ENCODE results near the gene AIG1. TPM values are rescaled to one million over a fixed set of nuclear protein-coding genes. Genes with fewer than 3 reads are reported as not detected.

Gene AIG1
- total RNA-seq, 1 donor from 2014 or later = 17.5 TPM

DNA sequence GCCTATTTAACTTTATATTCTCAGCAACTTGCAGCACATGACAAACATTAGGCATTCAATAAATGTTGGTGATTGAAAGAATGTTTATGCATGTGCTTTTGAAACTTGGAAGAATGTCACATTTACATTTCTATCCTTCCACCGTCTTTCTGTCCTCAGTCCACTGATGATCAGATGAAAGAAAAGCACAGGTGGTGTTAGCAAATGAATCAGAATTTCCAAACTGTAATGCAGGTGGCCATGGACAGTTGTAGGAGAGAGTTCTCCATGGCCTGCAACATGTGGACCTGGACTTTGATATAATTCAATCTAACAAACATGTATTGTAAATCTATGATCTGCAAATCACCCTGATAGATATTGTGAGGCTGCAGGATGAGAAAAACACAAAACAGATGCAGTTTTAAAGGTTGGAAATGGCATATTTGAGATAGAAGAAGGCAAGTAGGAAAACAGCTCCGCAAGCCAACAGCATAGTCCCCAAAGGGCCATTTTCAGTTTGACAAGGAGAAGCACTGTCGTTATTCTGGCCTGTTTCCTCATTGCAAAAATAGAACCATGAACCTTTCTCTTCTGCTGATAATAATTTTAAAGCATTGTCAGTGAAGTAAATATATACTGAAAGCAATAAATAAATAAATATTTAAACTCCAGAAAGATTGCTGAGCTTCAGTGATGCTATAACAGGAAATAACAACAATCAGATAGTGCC, 119.4 kb downstream of the AIG1 start:
- no peak for TF ChIP-seq CTCF (IDR thresholded peaks at IDR 0.05; ENCODE audit: unreplicated experiment)
- Mint-ChIP-seq H3K36me3 (ENCODE audit: low read depth, unreplicated experiment) (peaks cover 9% of the 10 kb centered on the region), H3K4me1 (ENCODE audit: unreplicated experiment) (no peaks in the 10 kb centered on the region)

GRCh38 chr6:143180826-143181225, 120.1 kb downstream of the AIG1 start:
- H3K4me1 Mint-ChIP-seq (ENCODE audit: unreplicated experiment) = no peaks in the 10 kb centered on the region
- peaks cover 5% of the 10 kb centered on the region for H3K9me3 Mint-ChIP-seq (ENCODE audit: unreplicated experiment)
- TF ChIP-seq CTCF (IDR thresholded peaks at IDR 0.05; ENCODE audit: unreplicated experiment) = no peak
- H3K27ac Mint-ChIP-seq (ENCODE audit: unreplicated experiment) = no peak overlapping the region
- no peak for DNase-seq (ENCODE audit: low spot score)
- H3K27me3 Mint-ChIP-seq (ENCODE audit: unreplicated experiment) = no peaks in the 10 kb centered on the region
- no peak overlapping the region for H3K4me3 Mint-ChIP-seq (ENCODE audit: unreplicated experiment)
- peaks cover 4% of the 10 kb centered on the region for H3K36me3 Mint-ChIP-seq (ENCODE audit: low read depth, unreplicated experiment)

More for the DNA sequence above, 119.4 kb downstream of the AIG1 start:
- no peak overlapping the region for H3K4me3 Mint-ChIP-seq (ENCODE audit: unreplicated experiment)
- H3K27me3 Mint-ChIP-seq (ENCODE audit: unreplicated experiment) = no peaks in the 10 kb centered on the region
- DNase-seq (ENCODE audit: low spot score) = no peak
- no peak overlapping the region for H3K27ac Mint-ChIP-seq (ENCODE audit: unreplicated experiment)
- peaks cover 5% of the 10 kb centered on the region for H3K9me3 Mint-ChIP-seq (ENCODE audit: unreplicated experiment)

GRCh38 chr6:143183666-143184065, 123.0 kb downstream of the AIG1 start:
- Mint-ChIP-seq H3K9me3 (ENCODE audit: unreplicated experiment) (peaks cover 3% of the 10 kb centered on the region), H3K4me3 (ENCODE audit: unreplicated experiment) (no peak overlapping the region), H3K36me3 (ENCODE audit: low read depth, unreplicated experiment) (no peaks in the 10 kb centered on the region), H3K27me3 (ENCODE audit: unreplicated experiment) (no peaks in the 10 kb centered on the region), H3K27ac (ENCODE audit: unreplicated experiment) (no peak overlapping the region), H3K4me1 (ENCODE audit: unreplicated experiment) (no peaks in the 10 kb centered on the region)
- no peak for TF ChIP-seq CTCF (IDR thresholded peaks at IDR 0.05; ENCODE audit: unreplicated experiment)
- DNase-seq (ENCODE audit: low spot score) = no peak

- no peak for DNase-seq (ENCODE audit: low spot score)
- Mint-ChIP-seq H3K27me3 (ENCODE audit: unreplicated experiment) (no peaks in the 10 kb centered on the region), H3K27ac (ENCODE audit: unreplicated experiment) (no peak overlapping the region), H3K4me1 (ENCODE audit: unreplicated experiment) (no peaks in the 10 kb centered on the region), H3K4me3 (ENCODE audit: unreplicated experiment) (no peak overlapping the region), H3K9me3 (ENCODE audit: unreplicated experiment) (no peaks in the 10 kb centered on the region), H3K36me3 (ENCODE audit: low read depth, unreplicated experiment) (no peaks in the 10 kb centered on the region)
- no peak for TF ChIP-seq CTCF (IDR thresholded peaks at IDR 0.05; ENCODE audit: unreplicated experiment)
These were observed 124.6 kb downstream of the AIG1 start for GRCh38 chr6:143185288-143185687.

DNA sequence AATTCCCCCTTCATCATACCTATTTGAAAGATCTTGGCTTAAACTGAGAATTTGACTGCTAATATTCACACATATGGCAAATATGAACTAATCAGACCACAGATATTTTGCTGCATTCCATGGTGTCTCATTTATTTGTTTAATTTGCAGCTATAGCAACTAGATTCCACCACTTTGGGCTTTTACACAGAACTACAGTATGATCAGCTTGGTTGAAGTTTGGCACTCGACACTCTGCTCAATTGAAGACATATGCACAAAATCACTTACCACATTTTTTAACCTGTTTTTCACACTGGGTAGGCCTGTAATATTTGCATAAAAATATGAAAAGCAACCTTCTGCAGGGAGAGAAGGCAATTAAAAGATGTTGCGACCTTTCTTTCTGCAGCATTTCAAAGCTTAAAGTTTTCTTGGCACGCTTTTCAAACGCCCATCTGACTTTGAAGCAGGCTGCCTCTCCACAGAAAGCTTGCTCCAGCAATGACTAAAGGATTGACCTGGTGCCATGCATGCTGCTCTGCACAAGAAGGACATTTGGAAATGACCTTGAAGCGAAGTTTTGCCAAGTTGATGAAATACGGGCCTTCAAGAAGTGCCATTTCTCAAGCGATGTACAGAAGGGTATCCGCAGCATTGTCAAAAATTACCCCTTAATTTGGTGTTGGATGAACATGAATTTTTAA, 126.7 kb downstream of the AIG1 start:
- Mint-ChIP-seq H3K4me3 (ENCODE audit: unreplicated experiment) (no peak overlapping the region), H3K27ac (ENCODE audit: unreplicated experiment) (no peak overlapping the region), H3K27me3 (ENCODE audit: unreplicated experiment) (no peaks in the 10 kb centered on the region), H3K4me1 (ENCODE audit: unreplicated experiment) (no peaks in the 10 kb centered on the region), H3K36me3 (ENCODE audit: low read depth, unreplicated experiment) (no peaks in the 10 kb centered on the region), H3K9me3 (ENCODE audit: unreplicated experiment) (no peaks in the 10 kb centered on the region)
- TF ChIP-seq CTCF (IDR thresholded peaks at IDR 0.05; ENCODE audit: unreplicated experiment) = no peak
- no peak for DNase-seq (ENCODE audit: low spot score)

All from endothelial cell (in vitro differentiated cells).